K562 (cell line): Measurements from ENCODE around the gene NOTCH1. TPM values are rescaled to one million over a fixed set of nuclear protein-coding genes. Genes with fewer than 3 reads are reported as not detected.

ENCODE experiments used
- BRD4 ChIP-seq: fragments of 200-600 bp; sonication (generic); IDR thresholded peaks from 2 replicates; pipeline ENCODE4 v1.6.1; 2017; ENCODE audit warnings: inconsistent platforms
- ELF4 ChIP-seq: fragments of 450-650 bp; formaldehyde crosslinking; IDR thresholded peaks from 2 replicates; pipeline ENCODE4 v1.4.0; 2022; ENCODE audit warnings: missing genetic modification characterization
- FOXA3 ChIP-seq, 2 experiments: fragments of 450-650 bp in 1 of 2; sonication (generic) in 1 of 2; formaldehyde crosslinking; IDR thresholded peaks in 1 of 2; conservative IDR thresholded peaks in 1 of 2; 2 replicates each; pipeline versions ENCODE4 v1.4.0 to v1.8.0; 2020 to 2022; ENCODE audit warnings: mild to moderate bottlenecking in 2 of 2, missing genetic modification reagents in 1 of 2
- GABPB1 ChIP-seq: sonication (generic); formaldehyde crosslinking; IDR thresholded peaks from 2 replicates; pipeline ENCODE4 v1.8.0; 2022; ENCODE audit warnings: mild to moderate bottlenecking, missing genetic modification reagents
- HNRNPUL1 ChIP-seq: fragments of 200-400 bp; formaldehyde crosslinking; IDR thresholded peaks from 2 replicates; pipeline ENCODE4 v1.6.1; 2017; ENCODE audit warnings: low read length
- MED1 ChIP-seq: sonication (generic); formaldehyde crosslinking; IDR thresholded peaks from 2 replicates; pipeline ENCODE4 v1.8.1; 2023; ENCODE audit warnings: missing genetic modification reagents, borderline replicate concordance
- MEF2D ChIP-seq: conservative IDR thresholded peaks from 2 replicates; pipeline ENCODE4 v1.6.1; 2016; ENCODE audit warnings: low read depth, missing genetic modification characterization, missing compliant biosample characterization
- PCBP2 ChIP-seq: fragments of 200-400 bp; formaldehyde crosslinking; IDR thresholded peaks from 2 replicates; pipeline ENCODE4 v1.6.1; 2018; ENCODE audit warnings: low read length, low read depth, mild to moderate bottlenecking, moderate library complexity; ENCODE audit not compliant: poor library complexity, severe bottlenecking
- POLR2A ChIP-seq: fragments of 450-650 bp; conservative IDR thresholded peaks from 2 replicates; pipeline ENCODE4 v1.6.1; 2016
- SMAD1 ChIP-seq: fragments of 150-350 bp; IDR thresholded peaks from 2 replicates; pipeline ENCODE4 v1.6.1; 2014; ENCODE audit warnings: low read length, low read depth; ENCODE audit not compliant: partially characterized antibody
- SRSF3 ChIP-seq: fragments of 200-400 bp; formaldehyde crosslinking; IDR thresholded peaks from 2 replicates; pipeline ENCODE4 v1.6.1; 2016; ENCODE audit warnings: mild to moderate bottlenecking, low read length, moderate library complexity; ENCODE audit not compliant: insufficient read depth
- TAF1 ChIP-seq: IDR thresholded peaks from 2 replicates; pipeline ENCODE4 v1.6.1; 2011; ENCODE audit warnings: mild to moderate bottlenecking, low read length, moderate library complexity; ENCODE audit not compliant: insufficient read depth, control insufficient read depth, severe bottlenecking; ENCODE audit errors: extremely low read depth
- TFAM ChIP-seq: fragments of 250-450 bp; sonication (Bioruptor Pico); conservative IDR thresholded peaks from 2 replicates; pipeline ENCODE4 v1.5.0; 2021; ENCODE audit warnings: mild to moderate bottlenecking, moderate library complexity
- ZBED1 ChIP-seq: IDR thresholded peaks from 2 replicates; pipeline ENCODE4 v1.6.1; 2014
- ZNF134 ChIP-seq: fragments of 250-450 bp; sonication (Bioruptor Pico); conservative IDR thresholded peaks from 2 replicates; pipeline ENCODE4 v1.4.0; 2020
- ZNF551 ChIP-seq: fragments of 250-450 bp; sonication (Bioruptor Pico); IDR thresholded peaks from 2 replicates; pipeline ENCODE4 v1.5.0; 2021; ENCODE audit warnings: mild to moderate bottlenecking, moderate library complexity
- polyA plus RNA-seq, 8 experiments: library from polyadenylated mRNA; depleted of rRNA in 4 of 8; stranded (reverse) in 5 of 8; unstranded in 3 of 8; fragments of >200 nt; fragmentation: Nextera tagmentation in 2 of 8; fragmentation: Illumina TruSeq in 1 of 8; extraction: Ambion mirVana in 2 of 8; extraction: Trizol in 1 of 8; gene quantifications; 2 replicates each; pipeline versions ENCODE4 v1.2.1 to v1.2.3, GENCODE V29; 2011 to 2014; ENCODE audit warnings: inconsistent platforms in 1 of 8, missing spikeins in 1 of 8
- total RNA-seq, 7 experiments: library from RNA; depleted of rRNA in 6 of 7; stranded (reverse); fragments of >200 nt in 6 of 7; fragmentation: Illumina TruSeq in 2 of 7; extraction: Trizol in 2 of 7; gene quantifications; 2 replicates each; pipeline versions ENCODE4 v1.2.1 to v1.2.3, GENCODE V29; 2011 to 2021; ENCODE audit warnings: low replicate concordance in 1 of 7
- TF ChIP-seq, protein P1 (sequence below): sonication (generic); formaldehyde crosslinking; IDR thresholded peaks from 2 replicates; pipeline ENCODE4 v1.8.0; 2022; ENCODE audit warnings: mild to moderate bottlenecking, missing genetic modification reagents, borderline replicate concordance
- TF ChIP-seq, protein P2 (sequence below): fragments of 450-650 bp; formaldehyde crosslinking; IDR thresholded peaks from 2 replicates; pipeline ENCODE4 v1.4.0; 2020; ENCODE audit warnings: mild to moderate bottlenecking, moderate library complexity
- TF ChIP-seq, protein P3 (sequence below): fragments of 450-650 bp; IDR thresholded peaks from 2 replicates; pipeline ENCODE4 v1.6.1; 2018; ENCODE audit not compliant: partially characterized antibody

NOTCH1 gene
- total and polyA plus RNA-seq, 9 of the 15 experiments (the other 6 are each of a cell fraction or from before 2014, with no cell fraction given) = 0.03 to 31.4 (median 2.3) TPM

DNA sequence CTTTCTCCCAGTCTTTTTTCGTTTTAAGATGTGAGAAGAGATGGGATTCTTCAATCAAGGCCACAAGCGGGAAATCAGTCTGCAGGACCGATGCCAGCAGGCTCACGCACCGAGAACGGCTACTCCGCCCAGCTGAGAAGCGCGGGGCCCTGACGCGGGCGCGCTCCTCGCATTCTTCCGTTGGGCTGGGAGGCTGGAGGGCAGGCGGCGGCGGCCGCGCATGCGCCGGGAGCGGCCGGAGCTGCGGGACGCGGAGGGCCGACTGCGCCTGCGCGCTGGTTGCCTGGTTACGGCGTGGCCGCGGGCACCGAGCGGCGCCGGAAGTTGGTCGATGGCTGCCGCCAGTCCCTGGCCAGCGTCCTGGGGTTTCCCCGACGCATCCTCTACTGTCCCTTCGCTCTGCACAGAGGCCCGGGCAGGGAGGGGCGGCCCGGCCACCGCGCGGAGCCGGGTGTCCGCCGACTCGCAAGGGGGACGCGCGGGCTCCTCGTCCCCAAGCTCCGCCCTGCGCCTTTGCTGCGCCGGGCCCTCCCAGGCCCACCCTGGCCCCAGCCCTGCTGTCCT lies 62.2 kb downstream of the NOTCH1 start (continued):
- TF ChIP-seq, protein P1, sequence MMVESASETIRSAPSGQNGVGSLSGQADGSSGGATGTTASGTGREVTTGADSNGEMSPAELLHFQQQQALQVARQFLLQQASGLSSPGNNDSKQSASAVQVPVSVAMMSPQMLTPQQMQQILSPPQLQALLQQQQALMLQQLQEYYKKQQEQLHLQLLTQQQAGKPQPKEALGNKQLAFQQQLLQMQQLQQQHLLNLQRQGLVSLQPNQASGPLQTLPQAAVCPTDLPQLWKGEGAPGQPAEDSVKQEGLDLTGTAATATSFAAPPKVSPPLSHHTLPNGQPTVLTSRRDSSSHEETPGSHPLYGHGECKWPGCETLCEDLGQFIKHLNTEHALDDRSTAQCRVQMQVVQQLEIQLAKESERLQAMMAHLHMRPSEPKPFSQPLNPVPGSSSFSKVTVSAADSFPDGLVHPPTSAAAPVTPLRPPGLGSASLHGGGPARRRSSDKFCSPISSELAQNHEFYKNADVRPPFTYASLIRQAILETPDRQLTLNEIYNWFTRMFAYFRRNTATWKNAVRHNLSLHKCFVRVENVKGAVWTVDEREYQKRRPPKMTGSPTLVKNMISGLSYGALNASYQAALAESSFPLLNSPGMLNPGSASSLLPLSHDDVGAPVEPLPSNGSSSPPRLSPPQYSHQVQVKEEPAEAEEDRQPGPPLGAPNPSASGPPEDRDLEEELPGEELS = no peak
- TF ChIP-seq SRSF3 (no peak), TFAM (no peak), TAF1 (peak; percentile 38), MED1 (CRISPR knock-in tag) (no peak), PCBP2 (no peak), ELF4 (CRISPR knock-in tag) (no peak), POLR2A (peak; percentile 73), MEF2D (tag) (no peak), SMAD1 (no peak), ZBED1 (no peak), BRD4 (no peak), ZNF134 (CRISPR knock-in tag) (no peak), ZNF551 (no peak), FOXA3 (CRISPR knock-in tag; conservative IDR thresholded peaks at IDR 0.05 in 1 of 2, IDR thresholded peaks at IDR 0.05 in 1 of 2) (no peak), HNRNPUL1 (no peak), GABPB1 (peak; percentile 78; the same call in 1 of the 2 replicates)
- TF ChIP-seq, protein P2, sequence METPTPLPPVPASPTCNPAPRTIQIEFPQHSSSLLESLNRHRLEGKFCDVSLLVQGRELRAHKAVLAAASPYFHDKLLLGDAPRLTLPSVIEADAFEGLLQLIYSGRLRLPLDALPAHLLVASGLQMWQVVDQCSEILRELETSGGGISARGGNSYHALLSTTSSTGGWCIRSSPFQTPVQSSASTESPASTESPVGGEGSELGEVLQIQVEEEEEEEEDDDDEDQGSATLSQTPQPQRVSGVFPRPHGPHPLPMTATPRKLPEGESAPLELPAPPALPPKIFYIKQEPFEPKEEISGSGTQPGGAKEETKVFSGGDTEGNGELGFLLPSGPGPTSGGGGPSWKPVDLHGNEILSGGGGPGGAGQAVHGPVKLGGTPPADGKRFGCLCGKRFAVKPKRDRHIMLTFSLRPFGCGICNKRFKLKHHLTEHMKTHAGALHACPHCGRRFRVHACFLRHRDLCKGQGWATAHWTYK (CRISPR knock-in tag) = no peak
- TF ChIP-seq, protein P3, sequence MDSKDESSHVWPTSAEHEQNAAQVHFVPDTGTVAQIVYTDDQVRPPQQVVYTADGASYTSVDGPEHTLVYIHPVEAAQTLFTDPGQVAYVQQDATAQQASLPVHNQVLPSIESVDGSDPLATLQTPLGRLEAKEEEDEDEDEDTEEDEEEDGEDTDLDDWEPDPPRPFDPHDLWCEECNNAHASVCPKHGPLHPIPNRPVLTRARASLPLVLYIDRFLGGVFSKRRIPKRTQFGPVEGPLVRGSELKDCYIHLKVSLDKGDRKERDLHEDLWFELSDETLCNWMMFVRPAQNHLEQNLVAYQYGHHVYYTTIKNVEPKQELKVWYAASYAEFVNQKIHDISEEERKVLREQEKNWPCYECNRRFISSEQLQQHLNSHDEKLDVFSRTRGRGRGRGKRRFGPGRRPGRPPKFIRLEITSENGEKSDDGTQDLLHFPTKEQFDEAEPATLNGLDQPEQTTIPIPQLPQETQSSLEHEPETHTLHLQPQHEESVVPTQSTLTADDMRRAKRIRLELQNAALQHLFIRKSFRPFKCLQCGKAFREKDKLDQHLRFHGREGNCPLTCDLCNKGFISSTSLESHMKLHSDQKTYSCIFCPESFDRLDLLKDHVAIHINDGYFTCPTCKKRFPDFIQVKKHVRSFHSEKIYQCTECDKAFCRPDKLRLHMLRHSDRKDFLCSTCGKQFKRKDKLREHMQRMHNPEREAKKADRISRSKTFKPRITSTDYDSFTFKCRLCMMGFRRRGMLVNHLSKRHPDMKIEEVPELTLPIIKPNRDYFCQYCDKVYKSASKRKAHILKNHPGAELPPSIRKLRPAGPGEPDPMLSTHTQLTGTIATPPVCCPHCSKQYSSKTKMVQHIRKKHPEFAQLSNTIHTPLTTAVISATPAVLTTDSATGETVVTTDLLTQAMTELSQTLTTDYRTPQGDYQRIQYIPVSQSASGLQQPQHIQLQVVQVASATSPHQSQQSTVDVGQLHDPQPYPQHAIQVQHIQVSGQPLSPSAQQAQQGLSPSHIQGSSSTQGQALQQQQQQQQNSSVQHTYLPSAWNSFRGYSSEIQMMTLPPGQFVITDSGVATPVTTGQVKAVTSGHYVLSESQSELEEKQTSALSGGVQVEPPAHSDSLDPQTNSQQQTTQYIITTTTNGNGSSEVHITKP = no peak
